ENCODE measurements around the gene MED20.

The MED20 gene

GRCh38 chr6:41878961-41879405 is 42.0 kb downstream of the MED20 start:
- H3K27ac ChIP-seq = no peak overlapping the region
- TF ChIP-seq CTCF (conservative IDR thresholded peaks at IDR 0.05) = no peak
- TF ChIP-seq ZFX (IDR thresholded peaks at IDR 0.05) = no peak

GRCh38 chr6:41878246-41878645 is 42.7 kb downstream of the MED20 start:
- TF ChIP-seq ZFX (IDR thresholded peaks at IDR 0.05) (no peak), CTCF (conservative IDR thresholded peaks at IDR 0.05) (no peak)
- H3K27ac ChIP-seq = no peak overlapping the region

GRCh38 chr6:41877051-41877680 is 43.8 kb downstream of the MED20 start:
- no peak overlapping the region for H3K27ac ChIP-seq
- TF ChIP-seq ZFX (IDR thresholded peaks at IDR 0.05) (no peak), CTCF (conservative IDR thresholded peaks at IDR 0.05) (no peak)

GRCh38 chr6:41874741-41875140 is 46.2 kb downstream of the MED20 start:
- TF ChIP-seq CTCF (conservative IDR thresholded peaks at IDR 0.05) (no peak), ZFX (IDR thresholded peaks at IDR 0.05) (no peak)
- H3K27ac ChIP-seq = no peak overlapping the region

- no peak for TF ChIP-seq CTCF (conservative IDR thresholded peaks at IDR 0.05)
- TF ChIP-seq ZFX (IDR thresholded peaks at IDR 0.05) = no peak
- H3K27ac ChIP-seq = no peak overlapping the region
Measured at GRCh38 chr6:41872147-41872546, 48.8 kb downstream of the MED20 start.

- no peak for TF ChIP-seq CTCF (conservative IDR thresholded peaks at IDR 0.05)
- TF ChIP-seq ZFX (IDR thresholded peaks at IDR 0.05) = no peak
- no peak overlapping the region for H3K27ac ChIP-seq
Measured at GRCh38 chr6:41871691-41872090, 49.2 kb downstream of the MED20 start.

GRCh38 chr6:41859356-41859755 is 61.6 kb downstream of the MED20 start:
- TF ChIP-seq ZFX (IDR thresholded peaks at IDR 0.05) (no peak), CTCF (conservative IDR thresholded peaks at IDR 0.05) (no peak)
- peak overlapping the region; percentile 22; the same call in 1 of the 2 replicates for H3K27ac ChIP-seq

Data from C4-2B (cell line).